Stimulated activated effector memory CD8-positive, alpha-beta T cell treated with anti-CD3 and anti-CD28 coated beads, Interleukin-12 subunit alpha, Interleukin-12 subunit beta, amount 100 ng/mL, for 72 hours (primary cell): ENCODE measurements around the gene HHATL.
A peak's percentile ranks its signal among the peaks of the same experiment; 100 is the strongest.

ENCODE experiments used
- ATAC-seq: fragments of 150-1000 bp; cut with Tn5 transposase; 2 replicates; pipeline ENCODE4 v1.10.0; 2021
- DNase-seq, 2 donors: peaks; one replicate each; pipeline ENCODE4 v3.0.0; 2021 to 2022; ENCODE audit warnings: low spot score in 2 of 2
- H3K27ac Mint-ChIP-seq: one replicate; pipeline ENCODE4 v1.8.0; 2022; ENCODE audit warnings: mild to moderate bottlenecking, mixed read lengths
- H3K36me3 Mint-ChIP-seq: one replicate; pipeline ENCODE4 v1.8.0; 2022; ENCODE audit warnings: mild to moderate bottlenecking, mixed read lengths
- H3K4me1 Mint-ChIP-seq: one replicate; pipeline ENCODE4 v1.8.0; 2022; ENCODE audit warnings: mixed read lengths
- H3K4me3 Mint-ChIP-seq: one replicate; pipeline ENCODE4 v1.8.0; 2022; ENCODE audit warnings: mild to moderate bottlenecking, mixed read lengths
- H3K9me3 Mint-ChIP-seq: one replicate; pipeline ENCODE4 v1.8.0; 2022; ENCODE audit warnings: mixed read lengths

Gene HHATL

GRCh38 chr3:42702066-42702951, at the start of gene HHATL:
Gene HHATL (minus strand): TSS chr3:42702798. CDS start chr3:42700826, 1,972 bp downstream.
- Mint-ChIP-seq H3K4me1 (peaks cover 28% of the 10 kb centered on the region), H3K9me3 (no peaks in the 10 kb centered on the region), H3K4me3 (no peak within 1 kb of the TSS), H3K36me3 (no peaks in the 10 kb centered on the region), H3K27ac (no peak within 1 kb of the TSS)
- no peak for DNase-seq
- no peak for ATAC-seq

GRCh38 chr3:42751609-42752008, 49.0 kb upstream of the HHATL start:
- H3K27ac Mint-ChIP-seq: no peak overlapping the region
- DNase-seq (no peak), ATAC-seq (no peak)
- H3K9me3 Mint-ChIP-seq: no peaks in the 10 kb centered on the region
- peaks cover 10% of the 10 kb centered on the region for H3K4me1 Mint-ChIP-seq
- H3K36me3 Mint-ChIP-seq: no peaks in the 10 kb centered on the region
- no peak overlapping the region for H3K4me3 Mint-ChIP-seq

- Mint-ChIP-seq H3K9me3 (no peaks in the 10 kb centered on the region), H3K4me3 (no peak overlapping the region), H3K4me1 (peaks cover 10% of the 10 kb centered on the region), H3K27ac (no peak overlapping the region), H3K36me3 (no peaks in the 10 kb centered on the region)
- DNase-seq (no peak), ATAC-seq (no peak)
Observed at GRCh38 chr3:42750834-42751233, 48.2 kb upstream of the HHATL start.

GRCh38 chr3:42749753-42750231, 47.2 kb upstream of the HHATL start:
- DNase-seq: no peak
- peaks cover 10% of the 10 kb centered on the region for H3K4me1 Mint-ChIP-seq

DNA sequence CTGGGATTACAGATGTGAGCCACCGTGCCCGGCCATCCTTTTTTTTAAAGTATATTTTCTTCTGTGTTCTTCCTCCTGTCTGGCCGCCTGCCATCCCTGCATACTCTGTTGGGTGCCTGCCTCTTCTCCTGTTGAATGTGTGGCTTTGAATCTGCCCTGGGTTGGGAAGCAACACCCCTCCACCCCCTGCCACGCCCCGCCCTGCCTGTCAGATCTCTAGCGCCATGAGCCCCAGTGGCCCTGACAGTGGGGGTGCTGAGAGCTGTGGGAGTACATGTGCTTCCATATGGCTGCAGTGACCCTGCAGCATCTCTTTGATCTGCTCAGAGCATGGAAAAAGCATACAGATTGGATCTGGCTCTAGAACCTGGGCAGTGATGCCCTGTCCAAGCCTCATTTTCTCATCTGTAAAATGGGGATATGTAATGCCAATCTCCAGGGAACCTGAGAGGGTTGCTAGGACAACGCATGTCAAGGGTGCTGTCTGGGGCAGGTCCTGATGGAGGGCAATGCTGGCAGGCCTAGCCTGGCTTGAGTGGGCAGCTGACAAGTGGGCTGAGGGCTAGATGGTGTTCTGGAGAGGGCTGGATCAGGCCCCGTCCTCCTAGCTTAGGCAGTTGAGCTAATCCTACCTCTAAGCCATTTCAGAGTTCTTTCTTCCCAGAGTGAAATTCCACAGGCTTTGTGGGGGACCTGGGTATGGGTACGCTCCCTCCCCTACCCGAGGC, 46.6 kb upstream of the HHATL start:
- Mint-ChIP-seq H3K9me3 (no peaks in the 10 kb centered on the region), H3K27ac (no peak overlapping the region), H3K4me1 (peaks cover 10% of the 10 kb centered on the region), H3K4me3 (no peak overlapping the region), H3K36me3 (no peaks in the 10 kb centered on the region)
- no peak for DNase-seq
- ATAC-seq: no peak

More at GRCh38 chr3:42749753-42750231, 47.2 kb upstream of the HHATL start:
- no peaks in the 10 kb centered on the region for H3K9me3 Mint-ChIP-seq
- no peaks in the 10 kb centered on the region for H3K36me3 Mint-ChIP-seq
- ATAC-seq: no peak
- peak overlapping the region; percentile 73 for H3K27ac Mint-ChIP-seq
- H3K4me3 Mint-ChIP-seq: no peak overlapping the region

GRCh38 chr3:42747581-42747980, 45.0 kb upstream of the HHATL start:
- H3K9me3 Mint-ChIP-seq: no peaks in the 10 kb centered on the region
- H3K27ac Mint-ChIP-seq: no peak overlapping the region
- peaks cover 10% of the 10 kb centered on the region for H3K4me1 Mint-ChIP-seq
- ATAC-seq (peak; percentile 42), DNase-seq (no peak)
- H3K36me3 Mint-ChIP-seq: no peaks in the 10 kb centered on the region
- H3K4me3 Mint-ChIP-seq: no peak overlapping the region

DNA sequence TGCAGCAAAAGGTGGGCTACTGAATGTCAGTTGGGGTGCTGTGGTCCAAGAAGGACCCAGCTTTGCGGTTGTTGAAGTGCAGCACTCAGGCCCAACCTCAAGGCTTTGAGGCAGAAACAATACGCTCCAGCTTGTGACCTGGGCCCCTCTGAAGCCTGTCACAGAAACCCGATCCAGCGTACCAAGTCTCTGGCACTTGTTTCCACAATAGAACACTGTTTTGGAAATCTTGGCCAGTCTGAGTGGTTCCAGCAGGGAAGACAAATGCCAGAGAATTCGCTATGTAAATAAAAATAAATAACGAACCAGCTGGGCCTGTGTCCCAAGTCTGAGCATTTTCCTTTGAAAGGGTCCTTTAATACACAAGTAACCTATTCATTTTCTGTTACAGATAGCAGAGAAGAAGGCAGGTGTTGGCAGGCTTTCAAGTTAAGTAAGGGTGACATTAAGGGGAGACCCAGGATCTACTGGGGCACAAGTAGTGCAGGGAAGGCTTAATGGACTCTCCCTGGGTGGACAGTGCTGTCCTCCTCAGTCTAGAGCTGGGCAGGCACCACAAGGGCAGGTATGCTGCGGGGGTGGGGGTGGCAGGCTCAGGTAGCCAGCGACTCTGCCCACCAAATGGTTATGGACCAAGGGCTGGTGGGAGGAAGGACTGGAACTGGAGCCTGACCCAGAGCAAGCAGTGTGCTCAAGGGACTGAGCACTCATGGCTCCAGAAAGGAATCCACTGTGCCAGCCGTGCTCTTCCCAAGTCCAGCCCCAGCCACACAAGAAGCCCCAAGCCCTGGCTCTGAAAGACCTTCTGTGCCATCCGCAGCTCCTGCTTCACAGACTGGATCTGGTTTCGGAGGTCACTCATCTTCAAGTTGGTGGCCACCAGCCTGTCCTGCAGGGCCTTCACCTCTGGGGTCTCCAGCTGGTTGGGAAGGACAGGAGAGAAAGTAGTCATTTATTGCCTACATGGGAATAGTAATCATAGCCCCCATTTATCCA, 44.2 kb upstream of the HHATL start:
- no peak overlapping the region for H3K4me3 Mint-ChIP-seq
- peaks cover 10% of the 10 kb centered on the region for H3K4me1 Mint-ChIP-seq
- no peak overlapping the region for H3K27ac Mint-ChIP-seq
- DNase-seq (no peak), ATAC-seq (no peak)
- no peaks in the 10 kb centered on the region for H3K36me3 Mint-ChIP-seq
- H3K9me3 Mint-ChIP-seq: no peaks in the 10 kb centered on the region

DNA sequence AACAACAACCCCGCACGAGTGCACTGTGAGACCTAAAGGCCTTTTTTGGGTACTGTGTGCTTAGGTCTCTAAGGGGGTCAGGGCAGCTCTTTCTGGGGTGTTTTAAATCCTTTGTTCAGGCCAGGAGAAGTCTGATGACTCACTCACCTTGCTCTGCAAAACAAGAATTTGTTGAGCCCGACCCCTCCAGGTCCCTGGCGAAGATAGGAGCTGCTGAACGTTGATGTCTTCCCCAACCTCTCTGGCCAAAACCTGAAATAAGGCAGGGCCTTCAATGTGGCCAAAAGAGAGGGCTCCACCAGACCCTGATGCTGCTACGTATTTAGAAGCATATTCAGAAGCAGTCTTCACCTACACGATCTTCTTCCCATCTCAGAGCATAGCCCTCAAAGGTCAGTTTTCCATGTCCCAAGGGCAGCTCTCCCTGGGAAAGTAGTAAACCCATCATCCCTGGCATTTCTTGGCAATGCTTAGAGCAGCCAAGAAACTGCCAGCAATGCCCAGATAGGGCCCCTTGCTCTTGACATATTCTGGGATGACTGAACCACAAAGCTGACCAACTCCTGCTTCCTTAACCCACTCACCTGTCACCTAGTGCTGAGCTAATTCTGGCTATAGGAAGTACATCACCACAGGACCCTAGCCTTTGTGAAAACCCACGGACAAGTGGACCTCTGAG, 43.3 kb upstream of the HHATL start:
- DNase-seq (no peak), ATAC-seq (no peak)
- Mint-ChIP-seq H3K27ac (no peak overlapping the region), H3K4me3 (no peak overlapping the region), H3K36me3 (no peaks in the 10 kb centered on the region), H3K4me1 (peaks cover 10% of the 10 kb centered on the region), H3K9me3 (no peaks in the 10 kb centered on the region)

DNA sequence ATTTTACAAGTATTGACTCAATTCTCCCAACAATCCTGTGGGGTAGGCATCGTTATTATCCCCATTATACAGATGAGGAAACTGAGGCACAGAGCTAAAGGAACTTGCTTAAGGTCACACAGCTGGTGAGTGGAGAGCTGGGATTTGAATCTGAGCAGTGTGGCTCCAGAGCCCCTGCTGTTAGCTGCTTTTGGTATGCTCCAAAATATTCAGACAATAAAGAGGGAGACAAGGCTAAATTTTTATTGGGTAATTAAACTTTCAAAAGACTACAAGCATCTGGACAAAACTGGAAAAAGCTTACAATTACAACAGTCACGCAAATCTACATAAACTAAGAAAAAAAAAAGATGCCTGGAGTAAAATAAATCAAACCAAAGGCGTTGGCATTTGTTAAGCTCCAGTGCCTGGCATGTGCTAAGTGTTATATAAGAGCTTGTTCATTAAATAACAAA, 42.7 kb upstream of the HHATL start:
- ATAC-seq (no peak), DNase-seq (peak in 1 of 2 donors; percentile 40)
- Mint-ChIP-seq H3K9me3 (no peaks in the 10 kb centered on the region), H3K4me1 (peaks cover 10% of the 10 kb centered on the region), H3K27ac (no peak overlapping the region), H3K36me3 (no peaks in the 10 kb centered on the region), H3K4me3 (no peak overlapping the region)

DNA sequence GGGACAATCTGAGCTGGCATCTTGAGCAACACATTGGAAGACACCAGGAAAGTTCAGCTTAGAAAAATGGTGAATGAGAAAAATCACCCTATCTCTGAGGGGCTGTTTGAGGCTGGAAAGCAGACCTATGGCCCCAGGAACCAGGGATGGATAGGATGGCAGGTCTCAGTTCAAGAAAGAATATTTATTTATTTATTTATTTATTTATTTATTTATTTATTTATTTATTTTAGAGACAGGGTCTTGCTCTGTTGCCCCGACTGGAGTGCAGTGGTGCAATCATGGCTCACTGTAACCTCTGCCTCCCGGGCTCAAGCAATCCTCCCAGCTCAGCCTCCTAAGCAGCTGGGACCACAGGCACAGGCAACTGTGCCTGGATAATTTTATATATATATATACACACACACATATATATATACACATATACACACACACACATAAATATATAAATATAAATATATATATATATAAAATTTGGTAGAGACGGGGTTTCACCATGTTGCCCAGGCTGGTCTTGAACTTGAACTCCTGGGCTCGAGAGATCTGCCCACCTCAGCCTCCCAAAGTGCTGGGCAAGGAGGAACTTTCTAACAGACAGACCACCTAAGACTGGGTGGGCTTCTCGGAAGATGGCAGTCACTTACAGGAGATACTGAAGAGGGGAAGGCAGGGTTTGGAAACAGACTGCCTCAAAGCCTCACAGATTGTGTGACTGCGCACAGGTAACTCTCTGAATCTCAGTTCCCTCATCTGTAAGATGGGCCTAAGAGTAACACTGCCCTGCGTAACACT, 40.8 kb upstream of the HHATL start:
- ATAC-seq: no peak
- Mint-ChIP-seq H3K27ac (no peak overlapping the region), H3K4me3 (no peak overlapping the region), H3K4me1 (peaks cover 9% of the 10 kb centered on the region), H3K36me3 (no peaks in the 10 kb centered on the region), H3K9me3 (no peaks in the 10 kb centered on the region)
- peak in 1 of 2 donors; percentile 42 for DNase-seq

GRCh38 chr3:42742688-42743087, 40.1 kb upstream of the HHATL start:
- ATAC-seq: no peak
- peaks cover 2% of the 10 kb centered on the region for H3K4me1 Mint-ChIP-seq
- no peak overlapping the region for H3K4me3 Mint-ChIP-seq
- peak in 1 of 2 donors; percentile 36 for DNase-seq
- H3K9me3 Mint-ChIP-seq: no peaks in the 10 kb centered on the region
- H3K36me3 Mint-ChIP-seq: no peaks in the 10 kb centered on the region
- H3K27ac Mint-ChIP-seq: no peak overlapping the region

DNA sequence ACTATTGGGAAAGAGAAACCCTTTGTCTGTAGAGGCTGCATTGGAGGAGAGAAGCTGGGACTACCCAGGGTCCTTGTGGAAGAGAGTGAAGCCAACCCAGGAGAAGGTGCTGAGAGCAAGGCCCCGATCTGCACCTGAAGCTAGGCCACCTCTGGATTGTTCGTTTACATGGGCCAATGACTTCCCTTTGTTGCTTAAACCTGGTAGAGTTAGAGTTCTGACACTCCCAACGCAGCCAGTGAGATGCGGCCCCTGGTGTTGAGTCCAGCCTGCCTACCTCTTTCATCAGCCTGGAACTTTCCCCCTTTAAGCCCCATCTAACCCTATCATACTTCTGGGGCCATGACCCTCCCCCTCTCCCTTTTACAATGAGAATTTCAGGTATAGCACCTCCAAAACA, 39.7 kb upstream of the HHATL start:
- DNase-seq (no peak), ATAC-seq (no peak)
- H3K27ac Mint-ChIP-seq: no peak overlapping the region
- H3K9me3 Mint-ChIP-seq: no peaks in the 10 kb centered on the region
- no peak overlapping the region for H3K4me3 Mint-ChIP-seq
- H3K36me3 Mint-ChIP-seq: no peaks in the 10 kb centered on the region
- H3K4me1 Mint-ChIP-seq: no peaks in the 10 kb centered on the region

DNA sequence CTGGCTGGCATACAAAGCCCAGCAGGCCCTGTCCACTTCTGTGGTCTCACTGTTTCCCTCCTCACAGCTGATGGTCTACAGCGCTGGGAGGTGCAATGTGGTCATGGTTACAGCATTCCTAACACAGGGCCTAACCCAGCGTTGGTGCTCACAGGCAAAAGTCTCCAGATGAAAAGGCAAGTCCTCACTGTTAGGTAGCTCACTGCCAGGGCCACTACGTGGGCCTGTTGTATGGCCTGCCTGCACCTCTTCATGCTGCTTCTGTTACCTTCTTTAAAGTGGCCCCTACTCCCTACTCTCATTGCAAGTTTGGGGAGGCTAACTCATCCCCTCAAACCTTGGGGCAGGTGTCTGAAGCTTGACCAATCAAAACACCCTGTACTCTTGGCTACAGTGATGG, 39.2 kb upstream of the HHATL start:
- DNase-seq: peak in 1 of 2 donors; percentile 41
- no peak for ATAC-seq
- Mint-ChIP-seq H3K4me3 (no peak overlapping the region), H3K4me1 (no peaks in the 10 kb centered on the region), H3K9me3 (no peaks in the 10 kb centered on the region), H3K27ac (no peak overlapping the region), H3K36me3 (no peaks in the 10 kb centered on the region)
